GM18870 (cell line): Measurements from ENCODE around the gene MARCHF5.
"Not testable (repeated sequence)": the region's sequence is repeated elsewhere in the genome, so short reads cannot be mapped to it uniquely, and the experiment has no call there.

ENCODE experiments used
- ATAC-seq: cut with Tn5 transposase; IDR thresholded peaks from one replicate; pipeline ENCODE4 v1.9.1; 2021; ENCODE audit warnings: moderate library complexity; ENCODE audit not compliant: unreplicated experiment

Gene MARCHF5

DNA sequence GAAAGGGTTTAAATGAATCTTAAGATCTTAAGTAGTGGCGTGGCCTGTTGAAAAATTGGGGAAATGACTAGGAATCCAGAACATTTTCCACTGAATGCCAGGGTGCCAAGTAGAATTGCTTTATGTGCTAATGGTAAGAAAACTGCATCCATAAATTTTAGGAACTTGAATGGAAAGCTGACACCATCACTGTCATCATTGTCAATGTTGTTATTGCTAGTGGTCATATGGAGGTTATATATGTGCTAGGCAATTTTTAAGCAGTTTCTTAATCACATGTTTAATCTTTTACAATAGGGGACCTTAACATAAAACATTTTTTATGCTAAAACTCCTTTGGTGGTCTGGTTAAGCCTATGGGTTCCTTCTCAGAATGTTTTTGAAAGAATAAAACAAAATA lies 13.1 kb downstream of the MARCHF5 start:
- no peak for ATAC-seq

GRCh38 chr10:92305133-92306072 lies 14.4 kb downstream of the MARCHF5 start:
- no peak for ATAC-seq

DNA sequence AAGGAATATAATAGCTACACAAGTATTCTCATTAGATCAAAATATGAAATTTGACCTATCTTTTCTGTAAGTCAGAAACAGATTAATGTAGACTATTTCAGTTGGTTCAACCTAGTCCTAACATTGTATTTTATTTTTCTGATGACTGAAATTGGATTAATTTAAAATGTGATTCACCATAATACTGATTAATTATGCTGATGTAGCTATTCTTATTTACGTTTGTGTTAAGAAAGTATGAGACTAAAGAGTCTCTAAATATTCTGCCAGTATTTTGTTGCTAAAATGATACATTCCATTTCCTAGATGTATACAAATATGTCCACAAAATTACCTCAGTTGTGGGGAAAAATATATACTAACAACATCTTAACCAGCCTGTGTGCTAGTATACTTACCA lies 18.3 kb downstream of the MARCHF5 start:
- no peak for ATAC-seq

GRCh38 chr10:92313750-92314149 lies 22.8 kb downstream of the MARCHF5 start:
- ATAC-seq: no peak

GRCh38 chr10:92316610-92317009 lies 25.6 kb downstream of the MARCHF5 start:
- no peak for ATAC-seq

DNA sequence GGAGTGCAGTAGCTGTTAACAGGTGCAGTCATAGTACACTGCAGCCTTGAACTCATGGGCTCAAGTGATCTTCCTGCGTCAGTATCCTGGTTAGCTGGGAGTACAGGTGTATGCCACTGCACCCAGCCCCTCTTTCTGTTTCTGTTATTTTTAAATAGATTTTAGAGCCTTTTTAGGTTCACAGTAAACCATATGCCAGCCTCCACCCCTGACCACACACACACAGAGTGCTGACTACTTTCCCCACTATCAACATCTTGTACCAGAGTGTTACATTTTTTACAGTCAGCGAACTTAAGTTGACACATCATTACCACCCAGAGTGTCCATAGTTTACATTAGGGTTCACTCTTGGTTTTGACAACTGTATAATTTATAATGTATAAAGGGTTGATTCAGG lies 32.1 kb downstream of the MARCHF5 start:
- no peak for ATAC-seq

DNA sequence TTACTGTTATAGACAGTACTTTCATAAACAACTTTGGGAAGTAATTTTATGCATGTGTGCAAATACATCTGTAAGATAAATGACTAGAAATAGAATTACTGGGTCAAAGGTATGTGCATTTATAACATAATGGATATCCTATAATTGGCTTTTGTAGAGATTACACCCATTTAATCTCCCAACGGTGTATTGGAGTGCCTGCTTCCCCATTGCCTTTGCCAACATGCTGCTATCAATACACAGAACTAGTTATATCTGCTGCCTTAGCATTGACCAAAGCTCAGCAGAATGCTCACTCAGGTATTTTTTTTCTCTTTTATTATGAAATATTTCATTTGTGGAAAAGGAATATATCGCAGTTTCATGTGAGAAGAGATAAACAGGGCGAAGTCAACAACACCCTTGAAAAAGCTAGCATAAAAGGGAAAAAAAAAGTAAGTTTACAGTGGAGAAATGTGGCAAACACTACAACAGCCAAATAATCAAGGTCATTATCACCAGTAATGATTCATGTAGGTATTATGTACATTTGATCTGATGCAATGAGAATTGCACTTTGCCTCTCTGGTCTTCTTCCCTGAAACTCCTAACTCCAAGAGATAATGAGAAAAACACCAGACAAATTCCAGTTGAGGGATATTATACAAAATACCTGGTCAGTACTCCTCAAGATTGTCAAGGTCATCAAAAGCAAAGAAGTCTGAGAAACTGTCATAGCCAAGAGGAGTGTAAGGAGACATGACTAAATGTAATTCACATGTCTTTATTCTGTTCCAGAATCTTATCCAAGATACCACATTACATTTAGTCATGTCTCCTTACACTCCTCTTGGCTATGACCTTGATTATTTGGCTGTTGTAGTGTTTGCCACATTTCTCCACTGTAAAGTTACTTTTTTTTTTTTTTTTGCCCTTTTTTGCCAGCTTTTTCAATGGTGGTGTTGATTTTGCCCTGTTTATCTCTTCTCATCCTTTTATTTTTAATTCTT lies 36.8 kb downstream of the MARCHF5 start:
- no peak for ATAC-seq

DNA sequence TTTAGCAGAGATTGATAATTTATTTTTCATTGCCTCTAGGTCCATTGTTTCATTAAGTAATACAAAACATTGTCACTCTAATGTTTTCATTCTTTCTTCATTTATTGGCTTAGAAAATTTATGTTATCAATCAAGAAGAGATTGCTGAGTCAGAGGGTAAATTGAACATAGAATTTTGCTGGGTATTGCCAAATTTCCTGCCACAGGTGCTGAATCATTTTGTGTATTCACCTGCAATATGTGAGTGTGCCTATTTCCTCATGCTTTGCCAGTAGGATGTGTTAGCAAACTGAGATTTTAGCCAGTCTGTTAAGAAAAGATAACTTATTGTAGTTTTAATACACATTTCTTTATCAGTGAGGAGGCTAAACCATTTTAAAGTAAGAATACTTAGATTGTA lies 38.0 kb downstream of the MARCHF5 start:
- no peak for ATAC-seq

GRCh38 chr10:92329927-92330326 lies 39.0 kb downstream of the MARCHF5 start:
- not testable (repeated sequence) for ATAC-seq

- ATAC-seq: no peak
These were observed 51.8 kb downstream of the MARCHF5 start for GRCh38 chr10:92342796-92343195.

DNA sequence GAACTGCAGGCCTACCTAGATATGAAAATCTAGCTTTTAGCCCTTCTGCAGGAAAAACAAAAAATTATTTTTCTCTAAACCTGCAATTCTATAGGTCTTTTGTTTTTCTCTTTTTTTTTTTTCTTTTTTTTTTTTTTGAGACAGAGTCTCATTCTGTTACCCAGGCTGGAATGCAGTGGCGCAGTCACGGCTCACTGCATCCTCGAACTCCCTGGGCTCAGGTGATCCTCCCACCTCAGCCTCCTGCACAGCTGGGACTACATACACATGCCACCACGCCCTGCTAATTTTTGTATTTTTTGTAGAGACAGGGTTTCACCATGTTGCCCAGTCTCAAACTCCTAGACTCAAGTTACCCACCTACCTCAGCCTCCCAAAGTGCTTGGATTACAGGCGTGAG lies 54.6 kb downstream of the MARCHF5 start:
- not testable (repeated sequence) for ATAC-seq

DNA sequence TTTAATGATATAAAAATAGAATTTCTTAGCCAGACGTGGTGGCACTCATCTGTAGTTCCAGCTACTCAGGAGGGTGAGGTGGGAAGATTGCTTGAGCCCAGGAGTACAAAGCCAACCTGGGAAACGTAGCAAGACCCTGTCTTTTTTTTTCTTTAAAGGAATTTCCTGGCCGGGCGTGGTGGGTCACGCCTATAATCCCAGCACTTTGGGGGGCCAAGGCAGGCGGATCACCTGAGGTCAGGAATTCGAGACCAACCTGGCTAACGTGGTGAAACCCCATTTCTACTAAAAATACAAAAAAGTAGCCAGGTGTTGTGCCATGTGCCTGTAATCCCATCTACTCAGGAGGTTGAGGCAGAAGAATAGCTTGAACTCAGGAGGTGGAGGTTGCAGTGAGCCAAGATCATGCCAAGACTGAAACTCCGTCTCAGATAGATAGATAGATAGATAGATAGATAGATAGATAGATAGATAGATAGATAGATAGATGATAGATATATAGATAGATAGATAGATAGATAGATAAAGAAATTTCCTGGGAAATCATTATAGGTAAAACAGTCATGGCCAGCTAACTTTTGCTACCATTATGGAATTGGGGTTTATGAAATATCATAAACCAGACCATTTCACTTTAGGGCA lies 56.2 kb downstream of the MARCHF5 start:
- not testable (repeated sequence) for ATAC-seq

GRCh38 chr10:92350411-92350810 lies 59.4 kb downstream of the MARCHF5 start:
- no peak for ATAC-seq

- no peak for ATAC-seq
These were observed 63.6 kb downstream of the MARCHF5 start for GRCh38 chr10:92354587-92354986.

- ATAC-seq: no peak
These were observed 65.1 kb downstream of the MARCHF5 start for GRCh38 chr10:92356041-92356440.

DNA sequence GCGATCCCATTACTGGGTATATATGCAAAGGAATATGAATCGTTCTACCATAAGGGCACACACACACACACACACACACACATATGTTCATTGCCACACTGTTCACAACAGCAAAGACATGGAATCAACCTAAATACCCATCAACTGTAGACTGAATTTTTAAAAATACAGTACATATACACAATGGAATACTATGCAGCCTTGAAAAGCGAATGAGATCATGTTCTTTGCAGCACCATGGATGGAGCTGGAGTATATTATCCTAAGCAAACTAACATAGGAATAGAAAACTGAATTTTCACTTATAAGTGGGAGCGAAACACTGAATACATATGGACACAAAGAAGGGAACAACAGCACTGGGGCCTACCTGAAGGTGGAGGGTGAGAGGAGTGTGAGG lies 72.5 kb downstream of the MARCHF5 start:
- ATAC-seq: no peak

DNA sequence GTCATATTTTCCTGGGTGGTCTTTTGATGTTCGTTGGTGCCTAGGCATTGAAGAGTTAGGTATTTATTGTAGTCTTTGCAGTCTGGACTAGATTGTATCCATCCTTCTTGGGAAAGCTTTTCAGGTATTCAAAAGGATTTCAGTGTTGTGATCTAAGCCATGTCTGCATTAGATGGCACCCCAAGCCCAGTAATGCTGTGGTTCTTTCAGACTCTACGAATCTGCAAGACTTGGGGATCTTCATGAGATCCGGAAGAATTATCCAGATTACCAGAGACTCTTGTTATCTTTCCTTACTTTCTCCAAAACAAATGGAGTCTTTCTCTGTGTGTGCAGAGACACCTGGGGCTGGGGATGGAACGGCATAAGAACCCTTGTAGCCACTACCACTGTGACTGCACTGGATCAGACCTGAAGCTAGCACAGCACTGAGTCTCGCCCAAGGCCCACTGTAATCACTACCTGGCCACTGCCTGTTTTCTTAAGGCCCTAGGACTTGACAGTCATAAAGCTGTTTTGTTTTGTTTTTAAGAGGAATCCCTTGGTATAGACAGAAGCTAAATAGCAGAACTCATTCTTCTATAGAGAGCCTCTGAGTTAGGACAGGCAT lies 75.5 kb downstream of the MARCHF5 start:
- no peak for ATAC-seq

GRCh38 chr10:92377962-92378361 lies 87.0 kb downstream of the MARCHF5 start:
- no peak for ATAC-seq

DNA sequence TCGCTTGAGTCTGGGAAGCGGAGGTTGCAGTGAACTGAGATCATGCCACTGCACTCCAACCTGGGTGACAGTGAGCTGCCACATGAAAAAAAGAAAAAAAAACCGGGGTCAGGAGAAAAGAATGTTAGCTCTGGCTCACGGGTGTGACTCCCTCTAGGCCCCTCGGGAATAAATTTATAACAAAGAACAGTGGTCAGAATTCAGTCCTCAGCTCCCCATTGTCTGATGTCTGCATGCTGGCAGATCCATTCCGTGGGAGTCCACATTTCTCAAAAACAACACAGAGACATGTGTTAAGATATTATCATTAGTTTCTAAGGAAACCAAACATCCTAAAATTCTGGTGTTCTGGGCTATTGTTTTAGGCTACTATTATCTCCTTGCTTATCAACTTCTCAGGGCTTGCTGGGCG lies 90.6 kb downstream of the MARCHF5 start:
- ATAC-seq: no peak

- no peak for ATAC-seq
These were observed 91.7 kb downstream of the MARCHF5 start for GRCh38 chr10:92382631-92383030.

DNA sequence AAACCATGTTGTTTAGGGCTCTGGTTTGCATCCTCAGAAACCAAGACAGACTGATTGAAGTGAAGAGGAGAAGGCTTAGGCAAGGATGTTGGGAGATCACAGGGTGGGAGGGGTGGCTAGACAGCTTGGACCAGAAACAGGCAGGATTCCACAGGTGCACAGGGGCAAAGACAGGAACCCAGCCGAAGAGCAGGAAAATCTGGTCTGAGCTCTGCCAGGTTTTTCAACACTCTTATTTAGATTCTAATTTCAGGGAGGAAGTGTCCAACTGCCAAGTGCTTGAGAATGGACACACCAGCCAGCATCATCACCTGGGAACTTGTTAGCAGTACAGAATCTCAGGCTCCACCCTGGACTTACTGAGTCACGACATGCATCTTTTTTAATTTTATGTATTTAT lies 93.8 kb downstream of the MARCHF5 start:
- no peak for ATAC-seq
